Measurements from ENCODE around the gene PIK3R6.

Gene PIK3R6, protein sequence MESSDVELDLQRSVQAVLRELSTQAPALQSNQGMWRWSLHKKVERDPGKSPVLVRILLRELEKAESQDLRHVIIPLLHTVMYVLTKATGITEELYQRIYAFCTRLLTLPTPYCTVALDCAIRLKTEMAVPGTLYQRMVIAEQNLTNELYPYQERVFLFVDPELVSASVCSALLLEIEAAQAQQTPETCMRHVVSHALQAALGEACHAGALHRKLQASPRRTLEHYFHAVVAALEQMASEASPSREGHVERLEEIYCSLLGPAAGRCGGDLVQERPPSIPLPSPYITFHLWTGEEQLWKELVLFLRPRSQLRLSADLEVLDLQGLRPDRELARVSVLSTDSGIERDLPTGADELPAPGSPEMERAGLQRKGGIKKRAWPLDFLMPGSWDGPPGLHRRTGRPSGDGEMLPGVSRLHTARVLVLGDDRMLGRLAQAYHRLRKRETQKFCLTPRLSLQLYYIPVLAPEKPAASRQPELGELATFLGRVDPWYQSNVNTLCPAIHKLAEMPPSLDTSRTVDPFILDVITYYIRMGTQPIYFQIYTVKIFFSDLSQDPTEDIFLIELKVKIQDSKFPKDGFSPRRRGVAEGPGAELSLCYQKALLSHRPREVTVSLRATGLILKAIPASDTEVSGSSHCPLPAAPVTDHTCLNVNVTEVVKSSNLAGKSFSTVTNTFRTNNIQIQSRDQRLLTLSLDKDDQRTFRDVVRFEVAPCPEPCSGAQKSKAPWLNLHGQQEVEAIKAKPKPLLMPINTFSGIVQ

DNA sequence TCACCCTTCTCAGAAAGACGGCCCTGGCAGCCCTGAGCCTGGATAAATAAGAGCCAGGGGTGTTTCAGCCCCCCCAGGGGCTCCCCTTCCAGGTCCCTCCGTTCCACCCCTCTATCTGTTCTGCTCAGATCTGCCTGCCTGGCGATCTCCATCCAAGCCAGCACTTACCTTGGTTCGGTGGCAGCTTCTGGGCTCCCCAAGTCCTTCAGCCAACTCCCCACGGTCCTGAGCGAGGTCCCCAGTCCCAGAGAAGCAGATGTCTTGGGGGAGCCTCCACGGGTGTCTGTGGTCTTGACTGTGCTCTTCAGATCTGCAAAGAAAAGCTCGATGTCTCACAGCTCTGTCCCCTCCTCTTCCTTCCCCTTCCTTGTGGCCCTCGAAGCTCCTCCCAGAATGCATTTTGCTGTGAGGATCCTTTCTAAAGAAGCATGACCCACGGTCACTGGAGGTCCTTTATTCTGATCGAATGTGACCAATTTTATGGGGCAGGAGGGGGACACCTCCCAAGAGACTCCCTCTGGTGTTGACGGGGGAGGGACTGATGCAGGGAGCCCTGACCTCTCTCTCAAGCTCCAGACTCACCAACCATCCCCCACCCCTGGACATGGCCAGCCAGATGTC lies at the start of gene PIK3R6:
TSS of gene PIK3R6 (minus strand) at position 314 of the 621 bp plus-strand sequence. CDS start 17,880 bp downstream, outside the sequence.
- DNase-seq = no peak

DNA sequence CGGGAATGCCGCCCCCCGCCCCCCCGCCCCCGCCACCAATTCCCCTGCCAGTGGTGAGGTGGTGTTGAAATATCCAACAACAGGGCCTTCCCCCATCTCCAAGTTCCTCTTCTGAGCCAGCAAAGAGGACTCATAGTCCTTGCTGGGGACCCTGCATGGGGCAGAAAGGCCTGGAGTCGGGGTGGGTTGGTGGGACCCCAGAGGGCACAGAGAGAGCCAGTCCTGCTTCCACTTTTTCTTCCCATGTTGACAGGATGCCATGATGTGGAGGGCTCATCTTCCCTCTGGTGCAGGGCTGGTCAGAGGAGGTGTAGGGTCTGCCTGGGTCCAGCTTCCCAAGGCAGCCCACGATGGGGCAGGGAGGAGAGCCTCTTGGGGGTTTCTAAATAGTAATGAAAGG lies 49.0 kb upstream of the PIK3R6 start:
- DNase-seq = no peak

DNA sequence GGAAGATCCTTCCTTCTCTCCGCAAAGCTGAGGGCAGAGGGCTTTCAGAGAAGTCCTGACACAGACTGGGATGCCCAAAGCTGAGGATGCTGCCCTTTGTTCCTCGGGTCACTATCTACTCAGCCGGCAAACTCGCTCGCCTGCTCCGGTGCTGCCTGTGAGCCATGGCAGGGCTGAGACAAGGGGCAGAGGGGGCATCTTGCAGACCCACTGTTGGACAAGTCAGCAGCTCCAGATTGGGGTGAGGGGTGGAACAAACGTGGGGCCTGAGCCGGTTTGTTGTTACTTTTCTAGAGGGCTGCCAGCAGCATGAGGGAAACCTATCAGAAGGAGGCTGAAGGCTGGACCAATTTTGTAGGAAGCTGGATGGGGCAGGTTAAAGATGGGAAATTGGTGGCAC lies 47.1 kb upstream of the PIK3R6 start:
- DNase-seq = no peak

DNA sequence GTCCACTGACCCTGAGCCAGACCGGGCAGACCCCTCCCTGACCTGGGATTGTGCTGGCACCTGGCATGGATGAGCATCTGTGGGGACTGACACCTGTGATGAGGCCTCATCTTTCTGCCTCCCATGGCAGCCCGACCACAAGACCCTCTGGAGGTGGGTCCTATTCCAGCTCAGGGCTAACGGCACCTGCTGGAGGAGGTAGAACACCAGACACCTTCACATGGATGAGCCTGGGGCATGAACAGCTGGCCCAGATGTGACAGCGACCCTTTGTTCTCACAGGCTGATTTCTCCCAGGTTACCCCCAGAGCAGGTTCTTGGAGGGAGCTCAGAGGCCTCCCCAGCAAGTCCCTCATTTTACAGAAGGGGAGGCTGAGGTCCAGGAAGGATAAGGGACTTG lies 46.4 kb upstream of the PIK3R6 start:
- DNase-seq = no peak

DNA sequence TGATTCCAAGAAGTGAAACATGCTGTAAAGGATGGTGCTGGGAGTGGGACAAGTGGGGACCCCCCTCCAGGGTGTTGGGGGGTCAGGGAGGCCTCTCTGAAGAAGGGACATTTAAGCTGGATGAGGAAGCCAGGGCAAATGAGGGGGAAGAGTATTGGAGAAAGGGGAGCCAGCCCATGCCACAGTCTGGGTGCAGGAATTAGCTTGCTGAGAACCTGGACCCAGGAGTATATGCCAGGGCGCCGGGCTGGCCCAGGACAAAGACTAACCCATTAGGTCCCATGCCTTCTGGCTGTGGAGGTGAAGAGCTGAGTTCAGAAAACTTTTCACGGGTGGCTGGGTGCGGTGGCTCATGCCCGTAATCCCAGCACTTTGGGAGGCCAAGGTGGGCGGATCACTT lies 45.6 kb upstream of the PIK3R6 start:
- DNase-seq = no peak

DNA sequence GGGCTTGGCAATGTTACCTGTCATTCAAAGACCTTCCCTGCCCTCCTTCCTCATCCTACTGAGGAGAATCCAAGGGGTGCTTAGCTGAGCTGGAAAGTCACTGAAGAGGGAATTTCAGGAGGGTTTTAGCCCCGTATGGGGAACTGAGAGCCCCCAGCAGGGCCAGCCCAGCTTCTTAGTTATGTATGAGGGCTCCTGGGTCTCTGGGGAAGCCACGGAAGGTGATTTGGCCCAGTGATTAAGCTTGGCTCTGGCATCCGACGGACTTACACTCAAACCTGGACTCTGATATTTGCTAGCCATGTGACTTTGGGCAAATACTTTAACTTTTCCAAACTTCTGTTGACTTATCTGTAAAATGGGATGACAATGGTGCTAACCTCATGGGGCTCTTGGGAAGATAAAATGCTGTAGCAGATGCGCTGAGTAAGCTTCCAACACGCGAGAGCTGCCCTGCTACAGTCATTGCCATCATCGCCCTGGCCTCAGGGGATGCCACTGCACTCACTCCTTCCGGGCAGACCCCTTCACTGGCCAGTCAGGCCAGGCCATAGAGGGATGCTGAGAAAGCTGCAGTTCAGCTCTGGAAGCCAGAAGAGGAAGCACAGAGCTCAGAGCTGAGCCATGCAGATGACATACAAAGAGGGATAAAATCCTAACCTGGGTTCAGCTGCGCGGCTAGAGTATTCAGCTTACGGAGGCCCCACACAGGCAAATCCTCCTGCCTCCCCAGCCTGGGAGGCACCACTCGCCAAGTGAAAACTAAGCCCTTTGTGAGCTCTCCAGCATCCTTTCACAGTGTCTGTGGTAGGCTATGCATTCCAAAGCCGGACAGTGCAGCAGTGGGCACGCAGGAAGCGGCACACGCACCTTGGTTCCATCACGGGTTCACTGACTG lies 44.9 kb upstream of the PIK3R6 start:
- no peak for DNase-seq

DNA sequence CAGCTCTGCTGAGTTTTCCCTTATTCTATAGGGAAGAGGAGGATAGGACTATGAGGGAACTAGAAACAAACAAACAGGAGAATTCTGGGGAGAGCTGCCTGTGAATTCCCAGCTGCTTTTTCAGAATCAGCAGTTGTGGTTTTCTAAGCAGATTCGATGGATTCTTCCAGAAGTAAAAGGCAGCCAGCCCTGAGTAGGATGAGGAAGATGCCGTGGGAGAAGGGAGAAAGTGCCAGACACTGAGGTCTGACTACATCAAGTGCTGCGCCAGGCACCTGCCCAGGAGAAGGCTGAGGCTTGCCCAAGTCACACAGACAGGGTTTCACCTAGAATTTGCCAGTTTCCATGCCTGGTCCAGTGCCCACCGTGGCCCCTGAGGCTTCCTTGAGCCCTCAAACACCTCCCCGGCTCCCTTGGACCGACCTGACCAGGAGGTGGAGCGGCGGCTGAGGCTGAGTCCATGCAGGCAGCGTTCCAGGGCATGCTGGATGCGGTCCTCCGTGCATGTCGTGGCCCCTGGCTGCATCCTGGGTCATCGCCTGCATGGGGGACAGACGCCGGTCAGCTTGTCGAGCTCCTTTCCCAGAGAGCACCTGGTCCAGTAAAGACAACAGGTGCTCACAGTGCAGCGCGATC lies 43.6 kb upstream of the PIK3R6 start:
- DNase-seq = no peak

DNA sequence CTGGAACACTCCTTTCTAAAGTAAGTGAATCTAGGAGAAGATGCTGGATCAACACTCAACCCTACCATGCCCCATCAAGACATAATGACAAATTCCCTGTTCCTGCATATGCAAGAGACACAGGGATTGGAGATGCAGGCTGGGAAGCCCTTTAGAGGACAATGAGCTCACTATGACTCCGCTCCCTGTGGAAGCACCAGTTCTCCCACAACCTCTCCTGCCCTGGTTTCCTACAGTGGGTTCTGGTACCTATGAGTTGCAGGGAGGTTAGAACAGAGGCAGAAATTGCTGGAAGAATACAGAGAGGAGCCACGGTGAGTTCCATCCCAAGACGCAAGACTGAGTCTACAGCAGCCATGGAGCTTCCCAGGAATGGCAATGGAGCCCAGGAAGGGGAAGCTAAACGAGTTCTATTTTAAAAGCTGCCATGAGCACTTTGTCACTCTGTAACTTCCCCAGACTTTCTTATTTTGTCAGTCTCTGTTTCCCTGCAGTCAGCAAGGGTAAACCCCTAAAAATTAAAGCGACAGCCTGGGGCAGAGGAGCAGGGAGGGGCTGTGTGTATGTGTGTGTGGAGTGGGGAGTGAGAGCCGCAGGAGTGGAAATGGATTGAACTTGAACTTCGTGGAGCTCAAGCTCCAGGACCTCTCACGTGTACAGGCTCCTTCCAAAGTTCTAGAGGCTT lies 42.3 kb upstream of the PIK3R6 start:
- DNase-seq = no peak

DNA sequence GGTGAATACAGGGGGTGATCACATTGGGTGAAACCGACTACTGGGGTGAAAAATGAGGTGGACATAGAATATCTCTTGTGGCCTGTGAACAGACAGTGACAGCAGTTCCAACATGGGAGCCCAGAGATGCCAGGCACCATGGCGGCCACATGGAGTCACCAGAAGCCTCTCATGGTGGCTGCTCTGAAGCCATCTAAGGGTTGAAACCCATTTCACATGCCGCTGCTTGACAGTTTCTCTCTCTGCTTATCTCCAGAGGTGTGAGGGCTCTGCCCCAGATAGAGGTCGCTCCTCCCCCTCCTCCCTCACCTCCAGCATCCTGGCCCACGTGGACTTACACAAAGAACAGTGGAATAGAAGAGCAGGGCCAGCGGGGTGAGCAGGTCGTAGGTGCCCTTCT lies 37.9 kb upstream of the PIK3R6 start:
- no peak for DNase-seq

DNA sequence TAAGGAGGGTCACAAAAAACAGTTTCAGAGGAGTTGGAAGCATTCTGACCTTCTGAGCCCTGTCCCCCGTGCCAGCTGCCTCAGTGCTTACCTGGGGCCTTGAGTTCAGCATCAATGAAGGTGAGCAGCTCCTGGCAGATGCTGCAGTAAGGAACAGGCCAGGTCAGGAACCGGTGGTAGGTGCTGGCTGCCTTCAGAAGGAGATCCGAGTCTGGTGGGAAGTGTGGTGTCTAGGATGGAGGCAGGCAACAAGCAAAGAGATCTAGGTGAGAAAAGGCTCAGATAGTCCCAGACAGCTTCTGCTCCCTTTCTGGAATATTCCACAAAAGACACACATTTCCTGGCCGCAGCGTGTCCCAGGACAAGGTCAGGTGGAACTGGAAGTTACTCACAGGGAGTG lies 37.2 kb upstream of the PIK3R6 start:
- DNase-seq = no peak

DNA sequence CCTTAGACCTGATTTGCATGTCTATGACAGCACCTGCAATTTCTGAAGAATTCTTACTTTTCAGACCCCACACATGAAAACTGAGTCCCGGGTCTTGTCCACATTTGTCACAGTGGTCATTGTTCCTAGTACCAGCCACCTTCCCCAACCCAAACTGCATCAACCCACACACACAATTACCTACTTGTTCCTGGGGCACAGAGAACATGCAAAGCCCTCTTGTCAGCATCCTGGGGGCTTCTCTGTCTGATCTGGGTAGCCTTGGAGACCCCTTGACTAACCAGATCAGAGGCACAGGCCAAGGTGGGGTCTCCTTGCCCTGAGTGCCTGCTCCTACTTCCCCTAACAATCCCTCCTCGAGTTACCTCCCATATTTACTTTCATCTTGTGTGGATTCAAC lies 36.7 kb upstream of the PIK3R6 start:
- DNase-seq = no peak

DNA sequence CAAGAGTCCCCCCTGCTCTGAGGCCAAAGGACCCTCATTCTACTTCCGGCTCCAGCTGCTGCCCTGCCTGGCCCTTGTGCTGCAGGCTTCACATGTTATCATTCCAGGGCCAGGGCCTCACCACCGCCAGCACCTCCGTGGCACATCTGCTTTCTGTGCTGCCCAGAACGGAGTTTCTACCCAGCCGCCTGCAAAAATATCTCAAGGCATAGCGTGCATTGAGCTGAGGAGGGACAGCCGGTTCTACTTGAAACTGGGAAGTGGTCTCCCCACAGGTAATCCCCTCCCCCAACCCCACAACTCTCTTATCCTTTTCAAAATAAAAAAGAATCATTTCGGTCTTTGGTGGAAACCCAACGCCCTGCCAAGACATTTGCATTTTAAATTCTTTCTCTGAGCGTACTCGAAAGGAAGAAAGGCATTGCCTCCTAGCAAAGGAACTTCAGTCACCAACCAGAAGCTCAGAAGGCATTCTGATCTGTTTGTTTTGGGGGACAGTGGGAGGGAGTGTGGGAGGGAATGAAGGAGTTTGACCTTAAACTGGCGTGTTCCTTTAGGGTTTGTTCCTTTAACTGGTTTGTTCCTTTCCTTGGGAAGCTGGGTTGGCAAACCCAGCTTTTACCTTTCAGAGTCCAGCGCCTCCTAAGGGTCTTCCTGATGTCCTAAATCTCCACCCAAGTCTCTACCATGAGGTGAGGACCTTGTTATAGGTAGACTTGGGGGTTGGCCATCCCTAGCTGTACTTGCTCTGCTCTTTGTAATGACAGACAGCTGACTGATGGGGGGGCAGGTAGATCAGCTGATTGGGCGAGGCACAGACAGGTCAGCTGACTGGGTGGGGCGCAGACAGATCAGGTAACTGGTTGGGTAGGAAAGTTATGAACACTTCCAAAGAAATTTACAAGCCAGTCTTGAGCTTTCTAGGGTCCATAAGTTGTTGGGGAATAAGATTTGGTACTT lies 33.4 kb upstream of the PIK3R6 start:
- DNase-seq = no peak

DNA sequence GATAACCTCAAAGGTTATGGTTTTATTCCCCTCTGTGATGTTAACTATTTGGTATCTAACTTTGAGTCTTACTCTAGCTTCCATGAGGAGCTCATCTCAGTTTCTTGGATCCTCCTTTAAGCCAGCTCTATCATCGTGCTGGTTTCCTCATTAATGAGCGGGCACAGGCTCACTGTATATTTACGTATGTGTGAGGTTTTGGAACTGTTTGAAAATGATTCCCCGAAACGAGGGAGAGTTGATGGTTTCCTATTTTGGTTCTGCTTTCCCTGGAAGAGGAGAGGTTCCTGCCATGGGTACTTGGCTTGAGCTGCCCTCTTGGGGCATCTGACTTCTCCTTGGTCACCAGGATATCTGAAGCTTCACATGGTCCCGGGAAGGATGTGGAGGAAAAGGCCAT lies 32.7 kb upstream of the PIK3R6 start:
- DNase-seq = no peak

DNA sequence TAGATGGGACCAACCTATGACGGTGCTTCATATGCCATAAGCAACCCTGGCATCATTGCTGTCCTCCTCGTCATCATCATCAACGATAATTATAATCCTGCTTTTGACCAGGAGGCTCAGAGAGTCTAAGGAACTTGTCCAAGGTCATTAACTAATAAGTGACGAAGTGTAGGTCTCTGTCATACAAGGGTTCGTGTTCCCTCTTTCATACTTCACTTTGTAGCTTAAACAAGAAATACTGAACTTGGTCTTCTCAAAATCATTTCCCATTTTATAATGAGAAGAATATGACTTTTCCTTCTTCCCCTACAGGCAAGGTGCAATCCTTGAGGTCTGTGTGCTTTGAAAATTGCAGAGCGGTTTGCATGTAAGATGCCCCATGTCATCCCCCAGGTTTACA lies 31.2 kb upstream of the PIK3R6 start:
- no peak for DNase-seq

DNA sequence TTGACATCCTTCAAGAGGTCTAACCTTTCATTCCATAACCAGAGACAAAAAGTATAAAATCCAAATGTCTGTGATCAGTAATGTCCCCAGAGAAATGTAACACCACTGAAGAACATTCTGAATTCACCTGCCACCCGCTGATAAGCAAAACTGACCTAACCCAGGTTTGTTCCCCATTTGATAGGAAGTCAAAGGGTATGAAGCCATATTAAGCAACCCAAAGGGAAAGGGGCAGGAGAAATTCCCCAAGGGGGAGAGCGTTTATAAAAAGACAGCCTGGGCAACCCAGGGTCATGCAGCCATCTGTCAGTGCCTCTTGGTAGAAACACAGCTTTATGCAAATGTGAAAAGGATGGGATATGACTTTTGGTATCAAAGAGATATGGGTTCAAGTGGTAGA lies 30.7 kb upstream of the PIK3R6 start:
- no peak for DNase-seq

DNA sequence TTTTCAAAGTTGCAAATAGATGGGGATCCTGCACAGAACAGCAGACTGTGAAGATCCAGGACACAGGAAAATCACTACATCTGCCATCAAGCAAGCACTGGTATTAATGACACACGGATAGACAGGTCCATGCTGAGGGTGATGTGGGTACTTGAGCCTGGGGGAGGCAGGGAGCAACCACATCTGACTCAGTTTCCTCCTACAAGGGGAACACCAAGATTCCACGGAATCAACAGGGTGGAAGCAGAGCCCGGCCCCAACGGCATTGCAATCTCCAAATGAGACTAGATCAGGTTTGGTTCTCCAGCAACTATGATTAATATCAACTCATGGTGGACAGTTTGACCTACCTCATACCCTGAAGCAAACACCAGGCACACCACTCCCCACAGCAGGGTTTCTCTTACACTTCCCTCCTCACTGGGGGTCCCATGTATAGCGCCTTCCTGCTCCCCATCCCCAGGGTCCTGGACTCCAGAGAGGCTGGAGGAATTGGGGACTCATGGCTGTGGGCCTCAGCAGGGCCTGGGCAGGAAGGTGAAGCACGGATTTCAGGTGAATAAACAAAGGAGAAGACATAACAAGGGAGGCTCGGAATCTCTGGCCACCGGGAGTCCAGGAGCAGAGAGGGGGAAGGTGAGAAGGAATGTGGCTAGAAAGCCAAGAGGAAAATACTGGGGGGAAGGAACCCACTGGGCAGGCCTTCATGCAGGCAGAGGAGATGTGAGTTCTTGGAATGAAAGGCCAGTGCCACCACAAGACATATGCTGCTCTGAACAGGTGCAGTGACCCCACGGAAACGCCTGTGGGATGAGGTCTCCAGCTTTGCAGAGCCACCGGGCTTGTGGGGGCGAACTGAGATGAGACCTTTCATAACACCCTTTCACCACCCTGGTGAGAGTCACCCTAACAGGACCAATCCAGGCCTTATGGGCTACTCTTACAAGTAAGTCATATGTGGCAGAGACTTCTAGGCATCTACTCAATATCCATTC lies 29.5 kb upstream of the PIK3R6 start:
- DNase-seq = no peak

DNA sequence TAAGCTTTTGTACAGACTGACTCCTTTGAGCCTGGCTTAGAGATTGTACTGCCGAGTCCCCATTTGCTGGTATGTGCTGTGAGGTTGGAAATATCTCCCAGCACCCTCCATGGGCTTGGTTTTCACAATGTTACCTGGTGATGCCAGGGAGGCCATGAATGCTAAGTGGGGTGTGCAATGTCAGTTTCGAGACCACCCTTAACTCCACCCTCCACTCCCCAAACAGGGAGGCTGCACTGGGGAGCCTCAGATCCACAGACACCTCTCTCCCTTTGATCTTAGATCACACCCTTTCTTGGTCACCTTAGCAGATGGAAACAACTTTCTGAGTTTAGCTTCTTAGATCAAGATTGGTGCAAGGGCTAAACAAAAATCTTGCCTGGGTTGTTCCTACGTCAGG lies 28.6 kb upstream of the PIK3R6 start:
- DNase-seq = no peak

DNA sequence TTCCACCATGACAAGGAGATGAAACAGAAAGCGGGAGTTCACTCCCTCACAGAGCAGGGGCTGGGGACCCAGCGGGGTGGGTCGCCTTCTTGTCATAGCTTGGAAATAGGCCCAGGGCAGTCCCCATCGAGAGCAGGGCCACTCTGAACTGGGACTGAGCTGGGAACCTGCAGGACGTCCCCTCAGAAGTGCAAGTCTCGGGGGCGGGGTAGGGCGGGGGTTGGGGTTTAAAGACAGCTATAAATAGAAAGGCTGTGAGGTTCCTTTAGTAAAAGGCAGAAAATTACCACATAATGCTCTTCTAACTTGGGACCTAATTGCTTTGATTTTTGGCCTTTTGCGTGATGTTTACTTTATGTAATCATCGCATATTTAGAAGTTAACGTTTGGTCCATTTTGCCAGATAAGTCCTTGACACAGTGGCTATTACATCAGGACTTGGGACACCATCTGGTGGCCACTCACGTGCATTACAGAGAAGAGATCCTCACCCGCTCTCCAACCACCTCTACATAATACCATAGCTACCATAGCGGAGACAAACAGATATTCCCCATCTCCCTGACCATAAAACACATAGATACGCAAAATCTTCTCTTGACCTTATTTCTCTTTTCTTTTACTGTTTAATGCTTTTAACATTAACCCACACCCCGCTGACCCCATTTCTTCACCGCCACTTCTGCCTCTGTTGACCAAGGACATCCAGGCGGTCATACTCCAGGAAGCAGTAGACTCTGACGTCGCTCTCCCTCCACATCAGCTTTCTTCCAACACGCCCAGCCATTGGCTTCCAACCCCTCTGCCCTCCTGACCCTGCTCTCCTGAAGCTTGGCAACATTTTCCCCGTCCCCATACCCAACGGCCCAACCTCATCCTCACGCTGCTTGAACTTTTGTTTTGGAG lies 27.5 kb upstream of the PIK3R6 start:
- DNase-seq = no peak

Measured in NCI-H2029 (cell line).